Right lobe of liver (tissue), 4 donors: ENCODE measurements around the gene MYH9.

Source experiments
- POLR2A ChIP-seq: fragments of 450-650 bp; IDR thresholded peaks from one replicate; pipeline ENCODE4 v1.6.1; 2017; ENCODE audit warnings: antibody characterized with exemption, mild to moderate bottlenecking
- TF ChIP-seq, protein P1 (sequence below), 4 donors: fragments of 200-600 bp in 3 of 4; fragments of 450-650 bp in 1 of 4; IDR thresholded peaks; one replicate each; pipeline versions ENCODE4 v1.5.1 to v1.8.0; 2016 to 2022; ENCODE audit warnings: antibody characterized with exemption in 4 of 4, mild to moderate bottlenecking in 2 of 4
- donor health status: DM: no; HTN: no; CAD: no.
- donor health status: DM: no; HTN: no; CAD: no.
- donor health status: DM: no; HTN: yes; CAD: no.

DNA sequence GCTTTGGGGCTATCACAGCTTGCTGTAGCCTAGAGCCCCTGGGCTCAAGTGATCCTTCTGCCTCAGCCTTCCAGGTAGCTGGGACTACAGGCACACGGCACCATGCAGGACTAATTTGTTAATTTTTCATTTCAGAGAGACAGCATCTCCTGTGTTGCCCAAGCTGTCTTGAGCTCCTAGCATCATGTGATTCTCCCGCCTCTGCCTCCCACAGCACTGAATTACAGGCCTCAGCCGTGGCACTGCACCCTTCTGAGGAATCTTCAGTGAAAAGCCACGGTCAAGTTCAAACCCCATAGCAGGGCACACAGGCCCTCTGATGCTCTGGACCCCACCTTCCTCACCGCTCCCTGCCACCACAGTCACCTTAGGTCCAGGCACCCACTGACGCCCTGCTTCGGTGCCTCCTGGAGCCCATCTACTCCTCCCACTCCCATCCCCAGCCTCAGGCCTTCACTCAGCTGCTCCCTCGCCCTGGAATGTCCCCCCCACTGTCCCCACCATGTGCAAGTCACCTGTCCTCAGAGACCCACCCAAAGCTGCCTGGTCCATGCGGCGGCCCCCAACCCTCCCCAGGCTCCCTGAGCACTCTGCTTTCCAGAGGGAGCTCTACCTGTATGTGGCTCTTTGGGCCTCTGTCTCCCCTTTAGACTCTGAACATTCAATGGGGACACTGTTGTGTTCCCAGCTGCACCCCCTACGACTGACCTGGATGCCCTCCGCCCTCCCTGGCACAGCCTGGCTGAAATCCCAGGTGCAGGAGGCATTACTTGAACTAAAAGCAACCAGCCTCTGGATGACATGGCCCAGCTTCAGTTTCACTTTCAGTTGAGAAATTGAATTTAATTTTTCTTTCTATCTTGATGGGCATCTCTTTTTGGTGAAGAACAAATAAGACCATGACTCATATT lies 150.1 kb downstream of the MYH9 start:
- TF ChIP-seq, protein P1, sequence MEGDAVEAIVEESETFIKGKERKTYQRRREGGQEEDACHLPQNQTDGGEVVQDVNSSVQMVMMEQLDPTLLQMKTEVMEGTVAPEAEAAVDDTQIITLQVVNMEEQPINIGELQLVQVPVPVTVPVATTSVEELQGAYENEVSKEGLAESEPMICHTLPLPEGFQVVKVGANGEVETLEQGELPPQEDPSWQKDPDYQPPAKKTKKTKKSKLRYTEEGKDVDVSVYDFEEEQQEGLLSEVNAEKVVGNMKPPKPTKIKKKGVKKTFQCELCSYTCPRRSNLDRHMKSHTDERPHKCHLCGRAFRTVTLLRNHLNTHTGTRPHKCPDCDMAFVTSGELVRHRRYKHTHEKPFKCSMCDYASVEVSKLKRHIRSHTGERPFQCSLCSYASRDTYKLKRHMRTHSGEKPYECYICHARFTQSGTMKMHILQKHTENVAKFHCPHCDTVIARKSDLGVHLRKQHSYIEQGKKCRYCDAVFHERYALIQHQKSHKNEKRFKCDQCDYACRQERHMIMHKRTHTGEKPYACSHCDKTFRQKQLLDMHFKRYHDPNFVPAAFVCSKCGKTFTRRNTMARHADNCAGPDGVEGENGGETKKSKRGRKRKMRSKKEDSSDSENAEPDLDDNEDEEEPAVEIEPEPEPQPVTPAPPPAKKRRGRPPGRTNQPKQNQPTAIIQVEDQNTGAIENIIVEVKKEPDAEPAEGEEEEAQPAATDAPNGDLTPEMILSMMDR (IDR thresholded peaks at IDR 0.05), result no peak
- no peak for TF ChIP-seq POLR2A
